Stimulated activated naive CD8-positive, alpha-beta T cell treated with anti-CD3 and anti-CD28 coated beads, Interleukin-15, Interleukin-2, amounts not matched to agents 100 U/mL and 50 U/mL, for 24 hours (primary cell): ENCODE results near the gene PPP1CA.

Source experiments
- ATAC-seq: fragments of 150-1000 bp; cut with Tn5 transposase; one replicate; pipeline ENCODE4 v1.10.0; 2021
- DNase-seq: peaks from one replicate; pipeline ENCODE4 v3.0.0; 2021

Gene PPP1CA

GRCh38 chr11:67351275-67352005 lies 50.2 kb downstream of the PPP1CA start:
- no peak for ATAC-seq
- peak; percentile 66 for DNase-seq

GRCh38 chr11:67349928-67350465 lies 51.7 kb downstream of the PPP1CA start:
- ATAC-seq, result no peak
- no peak for DNase-seq

- no peak for DNase-seq
- no peak for ATAC-seq
Measured at GRCh38 chr11:67349457-67349856, 52.2 kb downstream of the PPP1CA start.

GRCh38 chr11:67349036-67349435 lies 52.6 kb downstream of the PPP1CA start:
- DNase-seq (no peak), ATAC-seq (no peak)
